ENCODE results near the gene AGT.
"Not testable (repeated sequence)": the region's sequence is repeated elsewhere in the genome, so short reads cannot be mapped to it uniquely, and the experiment has no call there.

Gene AGT

DNA sequence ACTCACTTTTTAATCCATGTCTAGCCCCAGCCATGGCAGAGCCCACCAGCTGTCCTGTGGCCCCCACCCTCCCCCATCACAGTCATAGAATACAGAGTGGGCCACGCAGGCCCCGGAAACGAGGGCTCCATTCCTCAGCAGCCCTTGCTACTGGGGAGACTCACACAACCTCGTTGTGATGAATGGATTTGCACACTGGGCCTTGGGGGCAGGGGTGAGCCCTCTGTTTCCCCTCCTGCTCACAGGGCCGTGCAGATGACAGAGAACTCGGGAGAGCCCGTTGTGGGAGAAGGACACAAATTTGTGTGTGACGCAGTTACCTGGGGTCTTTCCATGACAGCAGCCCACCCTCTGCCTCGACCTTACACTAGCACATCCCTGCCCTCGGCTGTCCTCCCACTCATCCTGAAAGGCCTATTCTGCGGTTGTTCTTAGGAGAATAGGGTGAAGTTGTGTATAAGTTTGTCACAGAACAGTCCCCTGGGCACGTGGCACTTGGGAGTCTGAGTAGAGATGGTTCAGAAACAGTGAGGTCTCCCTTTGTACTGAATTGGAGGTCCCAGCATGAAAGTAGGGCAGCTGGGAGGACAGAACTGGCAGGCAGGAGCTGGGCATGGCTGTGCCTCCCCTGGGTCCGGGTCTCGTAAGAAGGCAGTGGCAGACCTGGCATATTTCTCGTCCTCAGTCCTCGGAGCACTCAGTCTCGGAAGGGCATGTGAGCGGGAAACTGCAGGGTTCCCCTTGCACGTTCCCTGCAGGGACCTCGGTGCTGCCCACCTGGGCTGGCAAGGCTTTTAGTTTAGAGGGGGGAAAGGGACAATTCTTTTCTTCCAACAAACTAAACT is 6.8 kb downstream of the AGT start:
- no peak for DNase-seq

DNA sequence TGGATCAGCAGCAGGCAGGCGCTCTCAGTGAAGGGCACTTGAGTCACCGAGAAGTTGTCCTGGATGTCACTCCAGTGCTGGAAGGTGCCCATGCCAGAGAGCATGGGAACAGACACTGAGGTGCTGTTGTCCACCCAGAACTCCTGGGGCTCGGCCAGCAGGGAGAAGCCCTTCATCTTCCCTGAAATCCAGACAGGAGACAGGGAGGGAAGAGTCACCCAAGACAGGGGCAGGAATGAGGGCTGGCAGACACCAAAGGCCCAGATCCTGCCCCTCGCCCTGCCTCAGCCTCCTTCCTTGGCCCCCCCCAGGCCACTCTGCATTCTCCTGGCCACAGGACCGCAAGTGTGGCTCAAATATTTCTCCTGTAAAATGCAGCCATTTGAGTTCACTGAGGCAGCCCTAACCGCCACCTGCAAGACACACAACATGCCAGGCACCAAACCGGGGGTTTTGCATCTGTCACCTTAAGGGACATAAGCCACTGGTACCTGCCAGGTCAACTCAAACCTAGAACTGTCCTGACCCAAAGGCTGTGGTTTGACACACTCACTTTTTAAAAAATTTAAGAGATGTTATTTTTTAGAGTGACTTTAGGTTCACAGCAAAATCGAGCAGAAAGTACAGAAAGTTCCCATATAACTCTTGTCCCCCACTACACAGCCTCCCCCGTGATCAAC is 7.8 kb downstream of the AGT start:
- no peak for DNase-seq

DNA sequence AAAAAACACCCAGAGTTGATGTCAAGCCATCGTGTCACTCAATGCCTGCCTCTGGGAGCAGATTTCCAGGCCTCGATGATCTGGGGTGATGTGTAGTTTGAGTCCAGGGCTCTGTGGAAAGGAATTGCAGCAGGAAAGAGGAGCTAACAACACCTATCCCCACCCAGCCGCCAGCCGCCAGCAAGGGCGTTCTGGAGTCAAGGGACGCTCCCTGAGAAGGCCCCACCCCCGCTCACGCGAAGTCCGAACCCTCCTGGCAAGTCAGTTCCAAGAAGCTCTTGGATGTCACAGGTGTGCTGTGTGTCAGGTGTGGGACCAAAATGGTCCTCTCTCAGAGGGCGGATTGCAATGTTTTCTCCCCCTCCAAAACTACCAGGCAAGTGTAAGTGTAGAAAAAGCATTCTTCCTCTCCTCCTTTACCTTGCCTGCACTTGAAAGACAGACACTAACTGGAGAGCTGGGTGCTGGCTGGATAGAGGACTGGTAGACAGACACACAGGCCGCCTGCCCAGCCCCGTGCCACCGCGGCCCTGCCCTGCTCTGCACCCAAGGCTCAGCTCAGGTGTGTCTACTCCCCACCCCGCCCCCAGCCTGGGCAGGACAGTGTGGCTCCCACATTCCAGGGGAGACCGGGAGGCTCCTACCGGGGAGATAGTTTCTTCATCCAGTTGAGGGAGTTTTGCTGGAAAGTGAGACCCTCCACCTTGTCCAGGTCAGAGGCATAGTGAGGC is 8.5 kb downstream of the AGT start:
- no peak for DNase-seq

DNA sequence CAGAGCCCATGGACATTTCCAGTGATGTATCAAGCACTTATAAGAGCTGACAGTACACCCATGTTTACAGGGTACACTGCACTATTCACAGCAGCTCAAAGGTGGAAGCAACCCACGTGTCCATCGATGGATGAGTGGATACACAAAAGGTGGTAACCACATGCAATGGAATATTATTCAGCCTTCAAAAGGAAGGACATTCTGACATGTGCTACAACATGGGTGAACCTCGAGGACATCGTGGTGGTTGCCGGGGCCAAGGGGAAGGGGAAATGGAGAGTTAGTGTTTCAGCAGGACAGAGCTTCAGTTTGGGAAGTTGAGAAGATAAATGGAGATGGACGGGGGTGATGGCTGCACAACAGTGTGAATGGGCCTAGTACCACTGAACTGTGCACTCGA is 9.1 kb downstream of the AGT start:
- DNase-seq: no peak

DNA sequence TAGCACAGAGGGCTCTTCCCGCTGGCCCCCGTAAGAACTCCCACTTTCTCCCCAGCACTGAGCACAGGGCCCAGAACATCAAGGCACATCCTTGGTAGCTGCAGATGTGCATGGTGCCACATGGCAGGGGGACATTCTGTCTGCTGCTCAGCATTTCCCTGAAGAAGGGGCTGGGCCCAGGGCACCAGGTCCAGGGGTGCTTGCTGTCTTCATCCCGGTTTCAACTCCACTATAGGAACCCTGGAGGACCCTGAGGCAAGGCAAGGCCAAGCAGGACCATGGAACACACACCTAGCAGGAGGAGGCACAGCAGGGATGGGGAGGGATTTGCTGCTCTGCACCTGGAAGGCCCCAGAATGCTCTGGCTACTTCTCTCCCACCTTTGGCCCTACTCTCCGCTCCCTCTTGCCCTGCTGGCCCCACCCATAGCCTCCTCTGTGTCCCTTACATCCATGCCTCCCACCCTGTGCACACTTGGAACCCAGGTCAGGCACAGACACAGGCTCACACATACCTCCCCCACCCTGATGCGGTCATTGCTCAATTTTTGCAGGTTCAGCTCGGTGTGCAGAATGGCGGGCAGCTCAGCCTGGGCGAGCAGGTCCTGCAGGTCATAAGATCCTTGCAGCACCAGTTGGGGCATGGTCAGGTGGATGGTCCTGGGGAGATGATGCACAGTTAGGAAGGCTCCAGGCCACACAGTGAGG is 10.1 kb downstream of the AGT start:
- no peak for DNase-seq

DNA sequence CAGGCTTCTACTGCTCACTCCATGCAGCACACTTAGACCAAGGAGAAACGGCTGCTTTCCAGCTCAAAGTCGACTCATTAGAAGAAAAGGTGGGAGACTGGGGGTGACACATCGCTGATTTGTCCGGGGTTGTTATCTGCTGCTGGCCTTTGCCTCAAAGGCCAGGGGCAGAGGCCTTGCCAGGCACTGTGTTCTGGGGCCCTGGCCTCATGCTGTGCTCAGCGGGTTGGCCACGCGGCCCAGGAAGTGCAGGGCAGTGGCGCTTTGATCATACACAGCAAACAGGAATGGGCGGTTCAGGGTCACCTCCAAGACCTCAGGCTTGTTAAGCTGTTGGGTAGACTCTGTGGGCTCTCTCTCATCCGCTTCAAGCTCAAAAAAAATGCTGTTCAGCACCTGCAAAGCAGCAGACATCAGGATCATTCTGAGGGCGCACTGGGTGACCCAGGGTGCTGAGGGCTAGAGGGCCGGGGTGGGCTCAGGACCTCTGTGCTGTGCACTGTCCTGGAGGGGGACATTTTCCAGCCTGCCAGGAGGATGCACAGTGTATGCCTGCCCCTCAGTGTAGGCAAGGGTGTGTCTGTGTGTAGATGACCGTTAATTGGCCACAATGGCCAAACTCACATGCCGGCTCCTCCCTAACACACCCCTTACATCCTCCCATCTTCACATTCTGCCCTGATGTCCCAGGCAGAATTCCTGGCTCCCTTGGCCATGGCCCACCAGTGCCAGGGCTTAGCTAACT is 10.8 kb downstream of the AGT start:
- DNase-seq: no peak

DNA sequence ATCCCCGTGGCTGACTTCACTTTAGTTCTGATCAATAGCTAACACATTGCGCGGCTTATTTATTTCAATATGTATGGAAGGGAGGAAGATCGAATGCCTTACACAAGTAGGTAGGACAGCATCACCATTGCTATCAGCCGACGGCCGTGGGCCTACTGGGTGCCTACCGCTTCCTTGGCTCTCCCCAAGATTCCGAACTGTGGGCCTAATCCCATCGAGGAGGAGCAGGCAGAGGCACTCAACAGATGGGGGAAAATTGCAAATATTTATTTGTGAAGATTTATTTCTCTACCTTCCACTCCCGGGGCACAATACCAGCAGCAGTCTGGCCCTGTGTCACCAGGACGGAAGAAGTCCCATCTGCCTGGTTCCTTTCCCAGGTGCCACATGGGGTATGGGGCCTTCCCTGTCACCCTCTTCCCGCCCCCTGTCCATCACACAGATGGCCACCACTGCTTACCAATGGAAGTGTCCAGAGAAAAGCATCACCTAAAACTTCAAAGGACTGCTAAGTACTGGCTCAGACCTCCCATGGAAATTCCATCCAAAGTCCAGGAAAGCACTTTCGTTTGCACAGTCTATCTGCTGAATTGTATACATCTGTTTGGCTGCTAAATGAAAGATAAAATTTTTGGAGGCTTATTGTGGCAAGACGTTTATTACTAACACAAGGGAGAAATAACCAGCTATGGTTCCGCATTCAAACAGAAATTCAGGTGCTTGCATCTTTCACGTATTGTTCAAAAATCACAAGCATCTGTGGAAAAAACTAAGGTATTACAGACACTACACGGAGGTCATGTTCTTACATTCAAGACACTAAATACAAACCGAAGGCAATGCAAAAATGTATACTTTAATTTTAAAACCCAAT is 11.8 kb downstream of the AGT start:
- no peak for DNase-seq

DNA sequence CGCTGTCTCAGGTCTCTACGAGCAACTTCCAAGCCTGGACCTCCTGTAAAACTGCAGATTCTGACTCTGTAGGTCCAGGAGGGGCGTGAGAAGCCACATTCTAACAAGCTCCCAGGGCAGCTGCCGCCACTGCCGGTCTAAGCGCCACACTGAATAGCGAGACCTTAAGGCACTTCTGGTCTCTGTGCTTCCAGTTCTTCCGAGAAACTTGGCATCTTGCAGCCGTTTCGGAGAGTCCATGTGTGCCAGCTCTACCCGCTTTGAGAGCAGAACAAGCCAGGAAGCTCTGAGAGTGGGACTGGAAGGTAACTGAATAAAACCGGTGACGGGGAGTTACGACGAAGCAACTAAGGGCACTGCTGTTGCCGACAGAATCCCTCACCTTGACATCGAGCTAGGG is 12.5 kb downstream of the AGT start:
- no peak for DNase-seq

DNA sequence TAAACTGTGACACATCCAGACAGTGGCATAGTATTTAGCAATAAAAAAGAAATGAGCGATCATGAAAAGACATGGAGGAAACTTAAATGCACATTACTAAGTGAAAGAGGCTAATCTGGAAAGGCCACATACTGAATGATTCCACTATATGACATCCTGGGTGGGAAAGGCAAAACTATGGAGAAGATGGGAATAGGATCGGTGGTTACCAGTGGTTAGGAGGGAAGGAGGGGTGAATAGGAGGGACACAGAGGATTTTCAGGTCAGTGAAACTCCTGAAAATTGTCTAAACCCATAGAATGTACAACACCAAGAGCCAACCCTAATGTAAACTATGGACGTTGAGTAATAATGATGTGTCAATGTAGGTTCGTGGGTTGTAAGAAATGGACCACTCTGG is 13.8 kb downstream of the AGT start:
- no peak for DNase-seq

DNA sequence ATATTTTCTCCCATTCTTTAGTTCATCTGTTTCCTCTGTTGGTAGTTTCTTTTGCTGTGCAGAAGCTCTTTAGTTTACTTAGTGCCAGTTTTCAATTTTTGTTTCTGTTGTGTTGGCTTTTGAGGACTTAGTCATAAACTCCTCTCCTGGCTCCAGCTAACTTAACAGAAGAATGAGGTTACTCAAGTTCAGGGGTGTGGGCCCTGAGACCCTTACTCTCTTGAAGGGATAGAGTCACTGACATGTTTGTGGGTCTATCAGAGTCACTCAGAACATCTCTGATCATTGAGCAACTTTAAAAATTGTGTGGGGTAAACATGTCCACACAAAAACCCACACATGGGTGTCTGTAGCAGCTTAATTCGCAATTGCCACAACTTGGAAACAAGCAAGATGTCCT is 14.2 kb downstream of the AGT start:
- DNase-seq: no peak

DNA sequence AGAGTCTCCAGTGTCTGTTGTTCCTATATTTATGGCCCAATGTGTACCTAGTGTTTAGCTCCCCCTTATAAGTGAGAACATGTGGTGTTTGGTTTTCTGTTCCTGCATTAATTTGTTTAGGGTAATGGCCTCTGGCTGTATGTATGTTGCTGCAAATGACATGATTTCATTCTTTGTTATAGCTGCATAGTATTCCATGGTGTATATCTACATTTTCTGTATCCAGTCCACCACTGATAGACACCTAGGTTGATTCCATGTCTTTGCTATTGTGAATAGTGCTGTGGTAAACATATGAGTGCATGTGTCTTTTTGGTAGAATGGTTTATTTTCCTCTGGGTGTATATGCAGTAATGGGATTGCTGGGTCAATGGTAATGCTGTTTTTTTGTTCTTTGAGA is 15.0 kb downstream of the AGT start:
- not testable (repeated sequence) for DNase-seq

DNA sequence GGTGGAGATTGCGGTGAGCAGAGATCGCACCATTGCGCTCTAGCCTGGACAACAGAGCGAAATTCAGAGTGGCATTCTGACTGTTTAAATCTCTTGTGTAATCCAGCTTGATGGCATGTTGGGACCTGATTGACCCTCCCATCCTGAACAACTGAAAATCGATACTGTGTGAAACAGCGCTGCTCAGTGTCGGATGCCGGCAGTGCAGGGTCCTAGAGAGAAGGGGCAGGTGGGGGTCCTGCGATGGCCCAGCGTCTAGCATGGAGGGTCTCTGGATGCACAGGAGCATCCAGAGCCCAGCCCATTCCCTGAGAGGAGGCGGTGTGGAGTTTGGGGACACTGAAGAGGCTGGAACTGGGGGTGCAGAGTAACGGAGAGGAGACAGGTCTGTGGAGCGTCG is 15.8 kb downstream of the AGT start:
- no peak for DNase-seq

DNA sequence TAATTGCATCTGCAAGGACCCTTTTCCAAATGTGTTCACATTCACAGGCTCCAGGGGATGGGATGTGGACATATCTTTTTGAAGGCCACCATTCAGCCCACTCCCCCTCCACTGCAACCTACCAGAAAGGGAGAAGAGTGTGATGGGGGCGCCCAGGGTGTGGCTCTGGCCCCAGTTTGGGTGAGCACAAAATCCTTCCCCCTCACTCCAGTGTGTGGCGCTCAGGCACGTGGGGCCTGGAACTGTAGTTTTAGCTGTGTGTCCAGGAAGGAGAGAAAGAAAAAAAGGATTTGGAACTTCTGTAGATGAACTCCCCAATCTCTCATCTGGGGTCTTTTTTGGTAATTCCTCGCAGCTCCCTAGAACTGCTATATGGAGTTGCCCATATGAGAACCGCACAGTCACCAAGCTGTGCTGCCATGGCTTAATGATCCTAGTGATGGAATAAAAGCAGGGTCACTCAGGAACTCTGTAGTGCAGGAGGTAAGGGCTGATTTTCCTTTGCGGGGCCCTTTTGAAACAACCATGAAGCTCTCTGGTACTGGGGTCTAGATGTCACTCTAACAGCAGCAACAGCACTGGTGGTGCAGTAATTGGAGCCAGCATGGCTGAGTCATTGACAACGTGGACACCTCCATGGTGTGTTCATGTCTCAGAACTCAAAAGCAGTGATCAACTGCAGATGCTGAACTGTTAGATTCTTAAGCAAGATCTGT is 17.0 kb downstream of the AGT start:
- DNase-seq: no peak

DNA sequence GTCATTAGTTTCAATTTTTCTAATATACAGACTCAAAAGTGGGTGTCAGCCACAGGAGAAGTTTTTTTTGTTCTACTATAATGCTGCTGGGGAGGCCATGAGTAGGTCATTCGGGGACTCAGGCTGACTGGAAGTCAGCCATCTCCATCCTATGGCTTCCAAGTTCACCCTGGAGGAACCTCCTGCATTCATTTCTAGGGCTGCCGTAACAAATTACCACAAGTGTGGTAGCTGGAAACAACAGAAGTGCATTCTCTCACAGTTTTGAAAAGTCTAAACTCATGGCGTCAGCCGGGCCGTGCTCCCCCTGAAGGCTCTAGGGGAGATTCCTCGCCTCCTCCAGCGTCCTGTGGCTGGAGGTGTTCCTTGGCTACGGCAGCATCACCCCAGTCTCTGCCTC is 17.7 kb downstream of the AGT start:
- no peak for DNase-seq

DNA sequence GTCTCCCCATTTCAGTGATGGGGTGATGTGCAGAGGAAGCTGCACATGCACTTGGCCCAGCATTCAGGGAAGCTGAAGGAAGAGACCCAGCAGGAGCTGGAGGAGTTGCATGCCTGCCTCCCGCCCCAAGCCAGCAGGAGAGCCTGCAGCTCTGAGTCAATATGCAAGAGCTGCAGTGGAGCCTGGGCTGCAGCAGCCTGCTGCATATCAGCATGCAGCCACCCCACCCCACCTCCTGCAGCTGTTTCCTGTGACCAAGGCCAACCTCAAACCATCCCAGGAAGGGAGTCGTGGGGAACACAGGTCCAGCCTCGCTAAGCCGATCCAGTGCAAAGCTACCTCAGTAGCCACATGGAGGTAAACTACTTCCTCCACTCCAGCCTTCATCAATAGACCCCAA is 18.9 kb downstream of the AGT start:
- no peak for DNase-seq

DNA sequence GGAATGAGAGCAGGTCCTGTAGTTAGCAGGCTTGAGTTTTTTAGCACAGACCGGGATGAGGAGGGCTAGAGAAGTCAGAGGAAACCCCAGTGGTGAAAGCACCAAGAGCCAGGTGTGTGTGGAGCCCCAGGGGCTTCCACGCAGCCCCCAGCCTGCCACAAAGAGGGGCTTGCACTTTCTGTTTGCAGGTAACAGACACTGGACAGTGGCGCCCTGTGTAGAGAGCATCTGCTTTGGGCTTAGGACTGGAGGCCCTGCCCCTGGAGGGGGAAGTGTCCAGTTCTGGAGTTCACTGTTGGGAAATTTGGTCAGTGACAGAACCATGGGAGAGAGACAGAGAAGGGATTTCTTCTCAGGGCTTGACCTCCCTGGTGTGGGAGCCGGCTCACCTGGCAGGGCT is 19.5 kb downstream of the AGT start:
- no peak for DNase-seq

DNA sequence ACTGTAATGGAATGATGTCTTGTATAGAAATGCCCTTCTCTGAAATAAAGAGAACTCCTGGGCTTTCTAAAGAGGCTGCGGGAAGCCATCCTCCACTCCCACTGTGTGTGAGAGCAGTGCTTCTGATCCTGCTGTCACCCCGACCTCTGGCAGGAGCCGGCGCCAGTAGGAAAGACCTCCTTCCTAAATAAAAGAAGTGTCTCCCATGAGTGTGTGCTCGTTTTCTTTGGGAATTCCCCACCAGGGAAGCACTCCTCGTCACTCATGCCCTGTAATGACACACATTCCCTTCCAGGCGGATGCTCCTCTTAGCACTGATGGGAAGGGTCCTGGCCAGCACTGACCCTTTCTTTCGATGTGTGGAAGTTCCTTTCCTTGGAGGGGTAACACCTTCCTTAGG is 20.1 kb downstream of the AGT start:
- no peak for DNase-seq

DNA sequence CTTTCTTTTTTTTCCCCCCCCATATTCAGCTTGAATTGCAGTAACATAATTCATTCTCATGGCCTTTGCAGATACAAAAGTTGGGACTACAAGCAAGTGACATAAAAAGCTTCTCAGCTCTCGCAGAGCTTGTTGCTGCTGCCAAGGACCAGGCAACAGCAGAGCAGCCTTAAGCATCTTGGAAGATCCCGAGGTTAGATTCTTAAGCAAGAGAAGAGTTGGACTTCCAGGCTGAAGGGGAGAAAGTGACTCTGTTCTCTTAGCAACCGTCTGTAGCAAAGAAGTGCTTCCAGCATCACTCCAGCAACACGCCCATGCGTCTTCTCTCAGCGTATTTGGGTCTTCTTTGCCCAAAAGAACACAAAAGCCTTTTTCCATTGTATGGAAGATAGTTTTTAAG is 20.7 kb downstream of the AGT start:
- DNase-seq: no peak

DNA sequence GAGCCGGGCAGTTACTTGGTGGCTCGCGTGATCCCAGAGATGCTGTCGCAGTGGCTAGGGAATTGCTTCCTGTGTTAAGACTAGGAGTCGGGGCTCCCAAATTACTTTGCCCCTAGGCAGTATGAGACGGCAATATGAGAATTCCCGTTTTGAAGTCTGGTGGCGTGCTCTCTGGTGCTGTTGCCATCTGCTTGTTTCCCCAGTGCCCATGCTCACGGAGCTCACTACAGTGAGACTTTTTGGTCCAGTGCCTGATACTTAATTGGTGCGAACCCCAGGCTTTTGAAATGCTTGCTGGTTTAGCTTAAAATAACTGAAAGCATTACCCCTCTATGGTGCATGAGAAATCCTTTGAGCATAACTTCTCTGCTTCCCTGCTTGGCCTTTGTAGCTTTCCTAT is 22.3 kb downstream of the AGT start:
- DNase-seq: no peak

DNA sequence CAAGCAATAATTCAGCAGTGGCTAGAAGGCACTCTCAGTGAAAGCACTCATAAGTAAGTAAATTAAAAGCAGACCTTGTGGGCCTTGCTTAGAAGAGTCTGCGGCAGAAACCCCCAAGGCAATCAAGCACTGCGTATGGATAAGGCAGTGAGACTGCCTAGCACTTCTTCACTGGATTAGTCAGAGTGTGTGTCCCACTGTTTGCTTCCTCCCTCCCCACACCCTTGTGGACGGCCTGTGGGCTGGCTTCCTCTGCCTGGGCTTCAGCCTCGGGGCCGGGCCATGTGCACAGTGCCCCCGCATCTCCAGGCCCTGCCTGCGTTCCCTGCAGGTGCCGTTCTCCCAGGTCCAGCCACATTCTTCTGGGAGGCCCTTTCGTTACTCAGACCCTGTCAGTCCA is 23.8 kb downstream of the AGT start:
- DNase-seq: no peak

DNA sequence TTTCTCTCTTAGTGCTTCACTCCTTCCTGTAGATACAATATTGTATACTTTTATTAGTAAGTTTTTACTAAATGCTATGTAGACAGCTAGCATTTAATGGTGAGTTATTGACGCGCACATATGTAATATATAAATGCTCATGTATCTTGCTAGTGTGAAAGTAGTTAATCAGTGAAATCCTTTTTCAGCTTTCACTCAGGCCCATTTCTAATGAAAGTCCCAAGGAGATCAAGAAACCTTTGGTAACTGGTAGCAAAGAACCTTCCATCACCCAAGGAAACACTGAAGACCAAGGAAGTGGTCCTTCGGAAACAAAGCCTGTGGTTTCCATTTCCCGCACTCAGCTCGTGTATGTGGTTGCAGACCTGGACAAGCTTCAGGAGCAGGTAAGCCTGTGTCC is 27.2 kb downstream of the AGT start:
- no peak for DNase-seq
